ENCODE data around the gene ACER3.

The ACER3 gene

GRCh38 chr11:76872959-76873827 lies 12.5 kb downstream of the ACER3 start:
- DNase-seq (ENCODE audit: low read depth) = no peak
- H3K4me3 ChIP-seq (ENCODE audit: control insufficient read depth, low read depth, low read length) = no peak overlapping the region
- TF ChIP-seq CTCF (IDR thresholded peaks at IDR 0.05; ENCODE audit: control insufficient read depth, insufficient read depth, low read depth, low read length, missing control alignments) = no peak

GRCh38 chr11:76878014-76878413 lies 17.3 kb downstream of the ACER3 start:
- DNase-seq (ENCODE audit: low read depth) = no peak
- no peak for TF ChIP-seq CTCF (IDR thresholded peaks at IDR 0.05; ENCODE audit: control insufficient read depth, insufficient read depth, low read depth, low read length, missing control alignments)
- H3K4me3 ChIP-seq (ENCODE audit: control insufficient read depth, low read depth, low read length) = no peak overlapping the region

GRCh38 chr11:76880314-76880713 lies 19.6 kb downstream of the ACER3 start:
- TF ChIP-seq CTCF (IDR thresholded peaks at IDR 0.05; ENCODE audit: control insufficient read depth, insufficient read depth, low read depth, low read length, missing control alignments) = peak; percentile 18
- no peak overlapping the region for H3K4me3 ChIP-seq (ENCODE audit: control insufficient read depth, low read depth, low read length)
- no peak for DNase-seq (ENCODE audit: low read depth)

- DNase-seq (ENCODE audit: low read depth) = no peak
- no peak for TF ChIP-seq CTCF (IDR thresholded peaks at IDR 0.05; ENCODE audit: control insufficient read depth, insufficient read depth, low read depth, low read length, missing control alignments)
- no peak overlapping the region for H3K4me3 ChIP-seq (ENCODE audit: control insufficient read depth, low read depth, low read length)
Measured at GRCh38 chr11:76880956-76881355, 20.2 kb downstream of the ACER3 start.

GRCh38 chr11:76885390-76886097 lies 24.8 kb downstream of the ACER3 start:
- no peak for TF ChIP-seq CTCF (IDR thresholded peaks at IDR 0.05; ENCODE audit: control insufficient read depth, insufficient read depth, low read depth, low read length, missing control alignments)
- H3K4me3 ChIP-seq (ENCODE audit: control insufficient read depth, low read depth, low read length) = no peak overlapping the region
- DNase-seq (ENCODE audit: low read depth) = no peak

- H3K4me3 ChIP-seq (ENCODE audit: control insufficient read depth, low read depth, low read length) = no peak overlapping the region
- no peak for DNase-seq (ENCODE audit: low read depth)
Measured at GRCh38 chr11:76888989-76889388, 28.3 kb downstream of the ACER3 start.

More at GRCh38 chr11:76888989-76889388, 28.3 kb downstream of the ACER3 start:
- TF ChIP-seq CTCF (IDR thresholded peaks at IDR 0.05; ENCODE audit: control insufficient read depth, insufficient read depth, low read depth, low read length, missing control alignments) = no peak

Measured in AG09309 (cell line).